PC-3 (cell line): ENCODE results near the gene ADCY3.

Experiments
- EZH2 ChIP-seq: fragments of 300-600 bp; sonication (generic); IDR thresholded peaks from one replicate; pipeline ENCODE4 v1.6.1; 2017; ENCODE audit warnings: antibody characterized with exemption, mild to moderate bottlenecking, low read length; ENCODE audit not compliant: unreplicated experiment
- EZH2phosphoT487 ChIP-seq: fragments of 300-600 bp; sonication (generic); IDR thresholded peaks from 2 replicates; pipeline ENCODE4 v1.6.1; 2018; ENCODE audit warnings: mild to moderate bottlenecking, antibody characterized with exemption, low read length, borderline replicate concordance
- TF ChIP-seq, protein P1 (sequence below): fragments of 300-600 bp; sonication (generic); conservative IDR thresholded peaks from 2 replicates; pipeline ENCODE4 v1.5.1; 2017; ENCODE audit warnings: antibody characterized with exemption, low read depth, mild to moderate bottlenecking, low read length

- TF ChIP-seq, protein P1, sequence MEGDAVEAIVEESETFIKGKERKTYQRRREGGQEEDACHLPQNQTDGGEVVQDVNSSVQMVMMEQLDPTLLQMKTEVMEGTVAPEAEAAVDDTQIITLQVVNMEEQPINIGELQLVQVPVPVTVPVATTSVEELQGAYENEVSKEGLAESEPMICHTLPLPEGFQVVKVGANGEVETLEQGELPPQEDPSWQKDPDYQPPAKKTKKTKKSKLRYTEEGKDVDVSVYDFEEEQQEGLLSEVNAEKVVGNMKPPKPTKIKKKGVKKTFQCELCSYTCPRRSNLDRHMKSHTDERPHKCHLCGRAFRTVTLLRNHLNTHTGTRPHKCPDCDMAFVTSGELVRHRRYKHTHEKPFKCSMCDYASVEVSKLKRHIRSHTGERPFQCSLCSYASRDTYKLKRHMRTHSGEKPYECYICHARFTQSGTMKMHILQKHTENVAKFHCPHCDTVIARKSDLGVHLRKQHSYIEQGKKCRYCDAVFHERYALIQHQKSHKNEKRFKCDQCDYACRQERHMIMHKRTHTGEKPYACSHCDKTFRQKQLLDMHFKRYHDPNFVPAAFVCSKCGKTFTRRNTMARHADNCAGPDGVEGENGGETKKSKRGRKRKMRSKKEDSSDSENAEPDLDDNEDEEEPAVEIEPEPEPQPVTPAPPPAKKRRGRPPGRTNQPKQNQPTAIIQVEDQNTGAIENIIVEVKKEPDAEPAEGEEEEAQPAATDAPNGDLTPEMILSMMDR: no peak
- no peak for TF ChIP-seq EZH2
- no peak for TF ChIP-seq EZH2phosphoT487
Observed at GRCh38 chr2:24914713-24915112, 5.3 kb downstream of the ADCY3 start.
